ENCODE data around the gene IFITM1. TPM values are rescaled to one million over a fixed set of nuclear protein-coding genes. Genes with fewer than 3 reads are reported as not detected.
A peak's percentile ranks its signal among the peaks of the same experiment; 100 is the strongest.
"Not testable (repeated sequence)": the region's sequence is repeated elsewhere in the genome, so short reads cannot be mapped to it uniquely, and the experiment has no call there.

The IFITM1 gene
- total and polyA plus RNA-seq, 4 donors = 12.6 to 113 (median 66.7) TPM

DNA sequence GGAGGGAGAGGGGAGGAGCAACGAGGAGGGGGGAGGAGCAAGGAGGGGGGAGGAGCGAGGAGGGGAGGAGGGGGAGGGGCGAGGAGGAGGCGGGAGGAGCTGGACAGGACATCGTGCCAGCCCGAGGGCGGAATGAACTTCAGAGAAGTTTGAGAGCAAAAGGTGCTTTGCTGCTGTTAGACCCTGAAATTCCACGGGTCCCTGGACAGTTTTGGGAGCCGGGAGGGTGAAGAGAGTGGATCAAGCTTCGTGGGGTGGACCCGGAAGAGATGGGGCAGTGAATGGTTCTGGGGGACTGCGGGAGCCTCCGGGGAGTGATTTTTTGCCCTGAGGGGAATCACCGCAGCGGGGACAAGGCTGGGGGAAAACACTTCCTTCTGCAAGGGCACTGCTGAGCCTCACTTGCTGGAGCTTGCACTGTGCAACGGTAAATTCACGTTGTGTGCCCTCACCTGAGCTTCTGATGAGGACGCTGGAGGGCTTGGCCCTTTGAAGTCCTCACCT is 46.3 kb upstream of the IFITM1 start:
- TF ChIP-seq TAF1 (conservative IDR thresholded peaks at IDR 0.05) = no peak
- TF ChIP-seq, protein P1, sequence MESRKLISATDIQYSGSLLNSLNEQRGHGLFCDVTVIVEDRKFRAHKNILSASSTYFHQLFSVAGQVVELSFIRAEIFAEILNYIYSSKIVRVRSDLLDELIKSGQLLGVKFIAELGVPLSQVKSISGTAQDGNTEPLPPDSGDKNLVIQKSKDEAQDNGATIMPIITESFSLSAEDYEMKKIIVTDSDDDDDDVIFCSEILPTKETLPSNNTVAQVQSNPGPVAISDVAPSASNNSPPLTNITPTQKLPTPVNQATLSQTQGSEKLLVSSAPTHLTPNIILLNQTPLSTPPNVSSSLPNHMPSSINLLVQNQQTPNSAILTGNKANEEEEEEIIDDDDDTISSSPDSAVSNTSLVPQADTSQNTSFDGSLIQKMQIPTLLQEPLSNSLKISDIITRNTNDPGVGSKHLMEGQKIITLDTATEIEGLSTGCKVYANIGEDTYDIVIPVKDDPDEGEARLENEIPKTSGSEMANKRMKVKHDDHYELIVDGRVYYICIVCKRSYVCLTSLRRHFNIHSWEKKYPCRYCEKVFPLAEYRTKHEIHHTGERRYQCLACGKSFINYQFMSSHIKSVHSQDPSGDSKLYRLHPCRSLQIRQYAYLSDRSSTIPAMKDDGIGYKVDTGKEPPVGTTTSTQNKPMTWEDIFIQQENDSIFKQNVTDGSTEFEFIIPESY (IDR thresholded peaks at IDR 0.05) = no peak
- Histone ChIP-seq H3K4me1 (ENCODE audit: control insufficient read depth in 4 of 4, insufficient read depth in 4 of 4, low read length in 3 of 4) (peaks cover 0 to 3% (median 0%) of the 10 kb centered on the region in 4 donors), H3K27me3 (ENCODE audit: control insufficient read depth in 4 of 4, insufficient read depth in 4 of 4, low read length in 3 of 4) (no peaks in the 10 kb centered on the region), H3K9ac (ENCODE audit: low read depth in 1 of 2, low read length in 2 of 2) (peak overlapping the region in 1 of 2 donors; percentile 27), H3K27ac (ENCODE audit: low read depth in 1 of 2, low read length in 2 of 2) (peak overlapping the region; percentile 60 to 84), H3K36me3 (ENCODE audit: control insufficient read depth in 4 of 4, insufficient read depth in 3 of 4, low read depth in 1 of 4, low read length in 3 of 4) (no peaks in the 10 kb centered on the region), H3K9me3 (ENCODE audit: control insufficient read depth in 4 of 4, low read length in 3 of 4) (peaks cover 0 to 1% (median 0%) of the 10 kb centered on the region in 4 donors), H3K4me3 (ENCODE audit: low read depth in 1 of 3, low read length in 3 of 3) (peak overlapping the region in 1 of 3 donors; percentile 41)
- no peak for DNase-seq (ENCODE audit: low spot score)
- WGBS = 59% methylated on average over 17 of the region's 18 CpGs

DNA sequence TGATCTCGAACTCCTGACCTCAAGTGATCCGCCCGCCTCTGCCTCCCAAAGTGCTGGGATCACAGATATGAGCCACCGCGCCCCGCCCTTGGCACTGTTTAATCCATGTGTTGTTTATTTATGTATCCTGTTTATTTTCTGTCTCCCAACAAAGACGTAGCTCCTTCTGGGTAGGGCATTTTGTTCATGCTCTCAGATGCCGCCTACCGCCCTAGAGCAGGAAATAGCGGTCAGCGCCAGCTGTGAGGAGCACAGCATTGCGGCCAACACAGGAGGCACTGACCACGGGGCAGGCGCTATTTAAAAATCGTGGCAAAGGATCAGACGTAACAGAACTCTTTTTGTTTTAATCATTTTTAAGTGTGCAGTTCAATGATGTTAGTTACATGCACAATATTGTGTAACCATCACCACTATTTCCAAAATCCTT is 45.1 kb upstream of the IFITM1 start:
- H3K9ac ChIP-seq (ENCODE audit: low read depth in 1 of 2, low read length in 2 of 2) = peak overlapping the region in 1 of 2 donors; percentile 53

DNA sequence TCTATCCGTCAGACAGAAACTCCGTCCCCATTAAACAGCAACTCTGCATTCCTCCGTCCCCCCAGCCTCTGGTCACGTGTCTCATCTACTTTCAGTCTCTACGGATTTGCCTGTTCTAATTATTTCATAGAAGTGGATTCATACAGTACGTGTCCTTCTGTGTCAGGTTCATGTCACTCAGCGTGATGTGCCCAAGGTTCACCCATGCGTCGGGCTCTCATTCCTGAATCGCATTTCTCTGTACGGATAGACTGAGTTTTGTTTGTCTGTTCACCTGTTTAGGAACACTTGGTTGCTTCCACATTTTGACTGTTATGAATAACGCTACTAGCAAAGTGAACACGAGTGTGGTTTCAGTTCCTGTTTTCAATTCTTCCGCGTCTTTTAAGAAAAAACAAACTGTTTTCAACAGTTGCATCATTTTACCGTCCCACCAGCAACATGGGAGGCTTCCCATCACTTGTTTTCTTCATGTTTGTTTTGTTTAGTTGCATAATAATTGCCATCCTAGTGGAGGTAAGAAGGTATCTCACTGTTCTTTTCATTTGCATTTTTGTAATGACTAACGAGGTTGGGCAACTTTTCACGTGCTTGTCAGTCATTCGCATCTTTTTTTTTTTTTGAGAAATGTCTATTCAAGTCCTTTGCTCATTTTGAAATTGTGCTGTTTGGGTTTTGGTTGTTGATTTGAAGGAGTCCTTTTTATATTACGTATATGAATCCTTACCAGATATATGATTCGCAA is 44.5 kb upstream of the IFITM1 start:
- Histone ChIP-seq H3K27me3 (ENCODE audit: control insufficient read depth in 4 of 4, insufficient read depth in 4 of 4, low read length in 3 of 4) (no peaks in the 10 kb centered on the region), H3K36me3 (ENCODE audit: control insufficient read depth in 4 of 4, insufficient read depth in 3 of 4, low read depth in 1 of 4, low read length in 3 of 4) (no peaks in the 10 kb centered on the region), H3K9ac (ENCODE audit: low read depth in 1 of 2, low read length in 2 of 2) (peak overlapping the region in 1 of 2 donors; percentile 53), H3K9me3 (ENCODE audit: control insufficient read depth in 4 of 4, low read length in 3 of 4) (peaks cover 0 to 1% (median 0%) of the 10 kb centered on the region in 4 donors), H3K4me3 (ENCODE audit: low read depth in 1 of 3, low read length in 3 of 3) (peak overlapping the region in 2 of 3 donors; percentile 4 to 30), H3K4me1 (ENCODE audit: control insufficient read depth in 4 of 4, insufficient read depth in 4 of 4, low read length in 3 of 4) (peaks cover 0 to 3% (median 0%) of the 10 kb centered on the region in 4 donors), H3K27ac (ENCODE audit: low read depth in 1 of 2, low read length in 2 of 2) (peak overlapping the region; percentile 60 to 84)
- no peak for DNase-seq (ENCODE audit: low spot score)
- WGBS = 49% methylated on average over 21 of the region's 21 CpGs
- TF ChIP-seq, protein P2, sequence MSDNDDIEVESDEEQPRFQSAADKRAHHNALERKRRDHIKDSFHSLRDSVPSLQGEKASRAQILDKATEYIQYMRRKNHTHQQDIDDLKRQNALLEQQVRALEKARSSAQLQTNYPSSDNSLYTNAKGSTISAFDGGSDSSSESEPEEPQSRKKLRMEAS (IDR thresholded peaks at IDR 0.05) = peak; percentile 4
- TF ChIP-seq GABPA (IDR thresholded peaks at IDR 0.05 in 1 of 2, conservative IDR thresholded peaks at IDR 0.05 in 1 of 2) (no peak), TAF1 (conservative IDR thresholded peaks at IDR 0.05) (no peak), NR2F2 (IDR thresholded peaks at IDR 0.05) (no peak), FOXA1 (IDR thresholded peaks at IDR 0.05) (no peak), EGR1 (IDR thresholded peaks at IDR 0.05; ENCODE audit: low read depth in 2 of 2) (no peak), JUND (IDR thresholded peaks at IDR 0.05) (no peak), HNF4G (IDR thresholded peaks at IDR 0.05) (no peak), HNF4A (conservative IDR thresholded peaks at IDR 0.05) (no peak), RAD21 (IDR thresholded peaks at IDR 0.05) (no peak)
- TF ChIP-seq, protein P1 (IDR thresholded peaks at IDR 0.05) = no peak
- TF ChIP-seq, protein P3, sequence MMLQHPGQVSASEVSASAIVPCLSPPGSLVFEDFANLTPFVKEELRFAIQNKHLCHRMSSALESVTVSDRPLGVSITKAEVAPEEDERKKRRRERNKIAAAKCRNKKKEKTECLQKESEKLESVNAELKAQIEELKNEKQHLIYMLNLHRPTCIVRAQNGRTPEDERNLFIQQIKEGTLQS (IDR thresholded peaks at IDR 0.05) = no peak
- TF ChIP-seq, protein P4, sequence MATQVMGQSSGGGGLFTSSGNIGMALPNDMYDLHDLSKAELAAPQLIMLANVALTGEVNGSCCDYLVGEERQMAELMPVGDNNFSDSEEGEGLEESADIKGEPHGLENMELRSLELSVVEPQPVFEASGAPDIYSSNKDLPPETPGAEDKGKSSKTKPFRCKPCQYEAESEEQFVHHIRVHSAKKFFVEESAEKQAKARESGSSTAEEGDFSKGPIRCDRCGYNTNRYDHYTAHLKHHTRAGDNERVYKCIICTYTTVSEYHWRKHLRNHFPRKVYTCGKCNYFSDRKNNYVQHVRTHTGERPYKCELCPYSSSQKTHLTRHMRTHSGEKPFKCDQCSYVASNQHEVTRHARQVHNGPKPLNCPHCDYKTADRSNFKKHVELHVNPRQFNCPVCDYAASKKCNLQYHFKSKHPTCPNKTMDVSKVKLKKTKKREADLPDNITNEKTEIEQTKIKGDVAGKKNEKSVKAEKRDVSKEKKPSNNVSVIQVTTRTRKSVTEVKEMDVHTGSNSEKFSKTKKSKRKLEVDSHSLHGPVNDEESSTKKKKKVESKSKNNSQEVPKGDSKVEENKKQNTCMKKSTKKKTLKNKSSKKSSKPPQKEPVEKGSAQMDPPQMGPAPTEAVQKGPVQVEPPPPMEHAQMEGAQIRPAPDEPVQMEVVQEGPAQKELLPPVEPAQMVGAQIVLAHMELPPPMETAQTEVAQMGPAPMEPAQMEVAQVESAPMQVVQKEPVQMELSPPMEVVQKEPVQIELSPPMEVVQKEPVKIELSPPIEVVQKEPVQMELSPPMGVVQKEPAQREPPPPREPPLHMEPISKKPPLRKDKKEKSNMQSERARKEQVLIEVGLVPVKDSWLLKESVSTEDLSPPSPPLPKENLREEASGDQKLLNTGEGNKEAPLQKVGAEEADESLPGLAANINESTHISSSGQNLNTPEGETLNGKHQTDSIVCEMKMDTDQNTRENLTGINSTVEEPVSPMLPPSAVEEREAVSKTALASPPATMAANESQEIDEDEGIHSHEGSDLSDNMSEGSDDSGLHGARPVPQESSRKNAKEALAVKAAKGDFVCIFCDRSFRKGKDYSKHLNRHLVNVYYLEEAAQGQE (IDR thresholded peaks at IDR 0.05) = no peak
- TF ChIP-seq, protein P5, sequence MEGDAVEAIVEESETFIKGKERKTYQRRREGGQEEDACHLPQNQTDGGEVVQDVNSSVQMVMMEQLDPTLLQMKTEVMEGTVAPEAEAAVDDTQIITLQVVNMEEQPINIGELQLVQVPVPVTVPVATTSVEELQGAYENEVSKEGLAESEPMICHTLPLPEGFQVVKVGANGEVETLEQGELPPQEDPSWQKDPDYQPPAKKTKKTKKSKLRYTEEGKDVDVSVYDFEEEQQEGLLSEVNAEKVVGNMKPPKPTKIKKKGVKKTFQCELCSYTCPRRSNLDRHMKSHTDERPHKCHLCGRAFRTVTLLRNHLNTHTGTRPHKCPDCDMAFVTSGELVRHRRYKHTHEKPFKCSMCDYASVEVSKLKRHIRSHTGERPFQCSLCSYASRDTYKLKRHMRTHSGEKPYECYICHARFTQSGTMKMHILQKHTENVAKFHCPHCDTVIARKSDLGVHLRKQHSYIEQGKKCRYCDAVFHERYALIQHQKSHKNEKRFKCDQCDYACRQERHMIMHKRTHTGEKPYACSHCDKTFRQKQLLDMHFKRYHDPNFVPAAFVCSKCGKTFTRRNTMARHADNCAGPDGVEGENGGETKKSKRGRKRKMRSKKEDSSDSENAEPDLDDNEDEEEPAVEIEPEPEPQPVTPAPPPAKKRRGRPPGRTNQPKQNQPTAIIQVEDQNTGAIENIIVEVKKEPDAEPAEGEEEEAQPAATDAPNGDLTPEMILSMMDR (IDR thresholded peaks at IDR 0.05; ENCODE audit: low read depth, low read length, missing input control) = peak; percentile 16

More for the DNA sequence above, 45.1 kb upstream of the IFITM1 start:
- DNase-seq (ENCODE audit: low spot score); H3K4me1 ChIP-seq (ENCODE audit: control insufficient read depth in 4 of 4, insufficient read depth in 4 of 4, low read length in 3 of 4); H3K36me3 ChIP-seq (ENCODE audit: control insufficient read depth in 4 of 4, insufficient read depth in 3 of 4, low read depth in 1 of 4, low read length in 3 of 4); H3K27me3 ChIP-seq (ENCODE audit: control insufficient read depth in 4 of 4, insufficient read depth in 4 of 4, low read length in 3 of 4); H3K9me3 ChIP-seq (ENCODE audit: control insufficient read depth in 4 of 4, low read length in 3 of 4): not testable (repeated sequence)
- TF ChIP-seq, protein P2 (IDR thresholded peaks at IDR 0.05) = peak; percentile 5
- peak; percentile 6 for TF ChIP-seq SP1 (IDR thresholded peaks at IDR 0.05)
- TF ChIP-seq YY1 (IDR thresholded peaks at IDR 0.05) = peak; percentile 36
- 49% methylated on average over 16 of the region's 16 CpGs for WGBS
- Histone ChIP-seq H3K27ac (ENCODE audit: low read depth in 1 of 2, low read length in 2 of 2) (peak overlapping the region; percentile 60 to 84), H3K4me3 (ENCODE audit: low read depth in 1 of 3, low read length in 3 of 3) (peak overlapping the region in 2 of 3 donors; percentile 4 to 30)
